ENCODE results near the gene GPR87. TPM values are rescaled to one million over a fixed set of nuclear protein-coding genes. Genes with fewer than 3 reads are reported as not detected.

Gene GPR87
- total and polyA plus RNA-seq, 9 of the 15 experiments (the other 6 are each of a cell fraction or from before 2014, with no cell fraction given): not detected

DNA sequence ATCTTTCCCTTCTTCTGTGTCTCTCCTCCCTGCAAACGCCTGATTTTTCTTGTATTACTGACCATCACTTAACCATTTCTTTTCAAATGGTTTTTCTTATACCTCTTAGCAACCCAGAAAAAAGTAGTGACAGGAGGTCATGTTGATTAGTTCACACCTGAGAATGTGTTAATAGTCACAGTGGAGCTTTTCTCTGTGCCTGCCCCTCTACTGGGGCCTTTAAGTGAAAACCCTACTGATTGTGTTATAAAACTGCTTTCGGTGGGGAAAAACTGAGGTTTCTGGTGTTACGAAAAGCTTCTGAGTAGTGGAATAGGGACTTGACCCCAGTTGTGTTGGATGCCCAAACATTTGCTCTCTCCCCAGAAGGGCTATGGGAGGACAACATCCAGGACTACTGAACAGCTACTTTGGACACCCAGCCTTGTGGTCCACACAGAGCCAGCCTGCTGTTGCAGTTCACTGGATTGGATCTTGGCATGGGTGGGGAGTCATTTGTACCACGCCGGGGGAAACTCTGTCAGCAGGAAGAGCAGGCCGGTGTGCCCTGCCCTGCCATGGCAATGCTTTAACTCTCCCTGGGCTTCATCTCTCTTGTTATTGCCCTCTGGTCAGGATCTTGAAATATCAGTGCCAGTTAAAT lies 10.3 kb downstream of the GPR87 start:
- in situ Hi-C loops (cut with MboI): no loop called here
- no peak overlapping the region for H2AFZ ChIP-seq (ENCODE audit: low read depth, low read length)
- no peak overlapping the region for H3K4me3 ChIP-seq
- ChIA-PET POLR2A (no interaction called here), CTCF (ENCODE audit: low intra/inter-chr PET ratio) (no interaction called here)
- no peak for DNase-seq (ENCODE audit: extremely low read depth in 1 of 4, low spot score in 3 of 4)
- 0% methylated on average over 6 of the region's 6 CpGs for WGBS (ENCODE audit: insufficient coverage, low coverage, missing lambda C conversion rate)
- no peaks in the 10 kb centered on the region for H3K9me3 ChIP-seq (replicated peaks; ENCODE audit: control insufficient read depth, insufficient read depth, low read depth, low read length)
- no peak for ATAC-seq
- no peak overlapping the region for H3K4me2 ChIP-seq (ENCODE audit: insufficient read depth, low read length)
- BruUV-seq (replicated peaks): no TSS peak
- no peaks in the 10 kb centered on the region for H4K20me1 ChIP-seq (replicated peaks; ENCODE audit: control insufficient read depth, insufficient read depth, low read length)
- H3K27me3 ChIP-seq (ENCODE audit: control insufficient read depth in 2 of 2, insufficient read depth in 2 of 2, low read length in 2 of 2): peaks cover 0 to 9% of the 10 kb centered on the region in 2 experiments; a peak in 2 of 5 replicates
- peaks cover 3% of the 10 kb centered on the region for H3K9me1 ChIP-seq (ENCODE audit: control insufficient read depth, insufficient read depth, low read length)
- H3K4me1 ChIP-seq (replicated peaks in 1 of 2; ENCODE audit: control insufficient read depth in 2 of 2, insufficient read depth in 2 of 2, low read length in 2 of 2): no peaks in the 10 kb centered on the region
- H3K36me3 ChIP-seq (ENCODE audit: control insufficient read depth, insufficient read depth, low read length): no peaks in the 10 kb centered on the region
- no peak overlapping the region for H3K9ac ChIP-seq (ENCODE audit: insufficient read depth in 1 of 2, low read depth in 2 of 2, low read length in 2 of 2)
- FAIRE-seq: no peak
- no peaks in the 10 kb centered on the region for H3K79me2 ChIP-seq (ENCODE audit: control insufficient read depth, insufficient read depth, low read length)
- TF ChIP-seq RHOXF2B (CRISPR knock-in tag; conservative IDR thresholded peaks at IDR 0.05) (no peak), IRF1 (CRISPR knock-in tag; IDR thresholded peaks at IDR 0.05; ENCODE audit: borderline replicate concordance) (no peak), FOXM1 (IDR thresholded peaks at IDR 0.05; ENCODE audit: low read depth) (no peak), FOXM1 (CRISPR knock-in tag; IDR thresholded peaks at IDR 0.05; ENCODE audit: low read depth) (no peak), BRCA1 (IDR thresholded peaks at IDR 0.05) (no peak), BRCA1 (CRISPR knock-in tag; IDR thresholded peaks at IDR 0.05) (no peak), TCFL5 (CRISPR knock-in tag; conservative IDR thresholded peaks at IDR 0.05) (no peak), CBX8 (IDR thresholded peaks at IDR 0.05; ENCODE audit: borderline replicate concordance, extremely low read depth, low read depth, low read length, poor library complexity, severe bottlenecking) (no peak), ZNF41 (CRISPR knock-in tag; conservative IDR thresholded peaks at IDR 0.05) (no peak), GTF2E2 (tag; IDR thresholded peaks at IDR 0.05) (no peak), ZNF764 (CRISPR knock-in tag; IDR thresholded peaks at IDR 0.05; ENCODE audit: low read depth) (no peak)
- TF ChIP-seq, protein P1, sequence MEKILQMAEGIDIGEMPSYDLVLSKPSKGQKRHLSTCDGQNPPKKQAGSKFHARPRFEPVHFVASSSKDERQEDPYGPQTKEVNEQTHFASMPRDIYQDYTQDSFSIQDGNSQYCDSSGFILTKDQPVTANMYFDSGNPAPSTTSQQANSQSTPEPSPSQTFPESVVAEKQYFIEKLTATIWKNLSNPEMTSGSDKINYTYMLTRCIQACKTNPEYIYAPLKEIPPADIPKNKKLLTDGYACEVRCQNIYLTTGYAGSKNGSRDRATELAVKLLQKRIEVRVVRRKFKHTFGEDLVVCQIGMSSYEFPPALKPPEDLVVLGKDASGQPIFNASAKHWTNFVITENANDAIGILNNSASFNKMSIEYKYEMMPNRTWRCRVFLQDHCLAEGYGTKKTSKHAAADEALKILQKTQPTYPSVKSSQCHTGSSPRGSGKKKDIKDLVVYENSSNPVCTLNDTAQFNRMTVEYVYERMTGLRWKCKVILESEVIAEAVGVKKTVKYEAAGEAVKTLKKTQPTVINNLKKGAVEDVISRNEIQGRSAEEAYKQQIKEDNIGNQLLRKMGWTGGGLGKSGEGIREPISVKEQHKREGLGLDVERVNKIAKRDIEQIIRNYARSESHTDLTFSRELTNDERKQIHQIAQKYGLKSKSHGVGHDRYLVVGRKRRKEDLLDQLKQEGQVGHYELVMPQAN (IDR thresholded peaks at IDR 0.05; ENCODE audit: borderline replicate concordance): no peak
- TF ChIP-seq, protein P2, sequence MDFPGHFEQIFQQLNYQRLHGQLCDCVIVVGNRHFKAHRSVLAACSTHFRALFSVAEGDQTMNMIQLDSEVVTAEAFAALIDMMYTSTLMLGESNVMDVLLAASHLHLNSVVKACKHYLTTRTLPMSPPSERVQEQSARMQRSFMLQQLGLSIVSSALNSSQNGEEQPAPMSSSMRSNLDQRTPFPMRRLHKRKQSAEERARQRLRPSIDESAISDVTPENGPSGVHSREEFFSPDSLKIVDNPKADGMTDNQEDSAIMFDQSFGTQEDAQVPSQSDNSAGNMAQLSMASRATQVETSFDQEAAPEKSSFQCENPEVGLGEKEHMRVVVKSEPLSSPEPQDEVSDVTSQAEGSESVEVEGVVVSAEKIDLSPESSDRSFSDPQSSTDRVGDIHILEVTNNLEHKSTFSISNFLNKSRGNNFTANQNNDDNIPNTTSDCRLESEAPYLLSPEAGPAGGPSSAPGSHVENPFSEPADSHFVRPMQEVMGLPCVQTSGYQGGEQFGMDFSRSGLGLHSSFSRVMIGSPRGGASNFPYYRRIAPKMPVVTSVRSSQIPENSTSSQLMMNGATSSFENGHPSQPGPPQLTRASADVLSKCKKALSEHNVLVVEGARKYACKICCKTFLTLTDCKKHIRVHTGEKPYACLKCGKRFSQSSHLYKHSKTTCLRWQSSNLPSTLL (IDR thresholded peaks at IDR 0.05): no peak
- TF ChIP-seq, protein P3, sequence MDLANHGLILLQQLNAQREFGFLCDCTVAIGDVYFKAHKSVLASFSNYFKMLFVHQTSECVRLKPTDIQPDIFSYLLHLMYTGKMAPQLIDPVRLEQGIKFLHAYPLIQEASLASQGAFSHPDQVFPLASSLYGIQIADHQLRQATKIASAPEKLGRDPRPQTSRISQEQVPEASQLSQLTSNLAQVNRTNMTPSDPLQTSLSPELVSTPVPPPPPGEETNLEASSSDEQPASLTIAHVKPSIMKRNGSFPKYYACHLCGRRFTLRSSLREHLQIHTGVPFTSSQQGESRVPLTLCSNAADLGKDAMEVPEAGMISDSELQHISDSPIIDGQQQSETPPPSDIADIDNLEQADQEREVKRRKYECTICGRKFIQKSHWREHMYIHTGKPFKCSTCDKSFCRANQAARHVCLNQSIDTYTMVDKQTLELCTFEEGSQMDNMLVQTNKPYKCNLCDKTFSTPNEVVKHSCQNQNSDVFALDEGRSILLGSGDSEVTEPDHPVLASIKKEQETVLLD (IDR thresholded peaks at IDR 0.05): no peak
- intact Hi-C loops (cut with micrococcal nuclease): no loop called here
- H3K27ac ChIP-seq (ENCODE audit: extremely low read depth, low read depth, low read length): no peak overlapping the region

Data from K562 (cell line).